GM12874 (cell line): ENCODE results near the gene CHERP.

ENCODE experiments used
- CTCF ChIP-seq: IDR thresholded peaks from 2 replicates; pipeline ENCODE4 v1.5.1; 2011; ENCODE audit warnings: low read depth, mild to moderate bottlenecking, control low read depth, low read length, moderate library complexity; ENCODE audit not compliant: insufficient read depth

The CHERP gene

DNA sequence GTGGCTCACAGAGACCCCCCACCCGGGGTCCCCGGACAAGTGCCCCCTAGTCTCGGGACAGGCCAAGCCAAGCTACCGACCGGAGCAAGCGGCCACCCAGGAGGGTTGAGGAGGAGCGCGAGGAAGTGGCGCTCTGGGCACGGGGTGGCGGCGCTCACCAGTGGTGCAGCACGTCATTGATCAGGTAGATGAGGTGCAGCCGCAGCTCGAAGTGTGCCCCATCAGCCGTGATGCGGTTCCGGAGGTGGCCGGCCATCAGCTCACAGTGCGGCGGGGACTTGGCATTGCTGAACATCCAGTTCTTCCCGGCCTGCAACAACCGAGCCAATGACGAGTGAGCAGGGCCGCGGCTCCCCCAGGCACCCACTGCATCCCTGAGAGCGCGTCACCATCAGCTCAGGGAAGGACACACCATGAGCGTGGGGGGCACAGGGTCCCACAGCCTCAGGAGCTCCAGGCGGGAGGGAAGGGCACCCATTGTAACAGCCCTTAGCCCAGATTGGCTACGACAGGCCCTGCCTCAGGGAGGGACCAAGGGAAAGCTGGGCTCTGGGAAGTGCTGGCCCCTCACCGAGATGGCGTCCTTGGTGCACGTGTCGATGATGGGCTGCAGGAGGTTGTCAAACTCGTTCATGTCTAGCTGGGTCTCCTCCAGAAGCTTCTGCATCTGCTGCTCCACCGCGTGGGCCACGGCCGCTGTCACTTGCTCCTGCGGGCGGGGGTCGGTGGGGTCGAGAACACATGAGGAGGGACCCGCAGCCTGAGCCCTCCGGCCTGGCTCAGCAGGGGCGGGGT, 9.6 kb downstream of the CHERP start:
- no peak for TF ChIP-seq CTCF

GRCh38 chr19:16531380-16531669, 10.9 kb downstream of the CHERP start:
- TF ChIP-seq CTCF = no peak

DNA sequence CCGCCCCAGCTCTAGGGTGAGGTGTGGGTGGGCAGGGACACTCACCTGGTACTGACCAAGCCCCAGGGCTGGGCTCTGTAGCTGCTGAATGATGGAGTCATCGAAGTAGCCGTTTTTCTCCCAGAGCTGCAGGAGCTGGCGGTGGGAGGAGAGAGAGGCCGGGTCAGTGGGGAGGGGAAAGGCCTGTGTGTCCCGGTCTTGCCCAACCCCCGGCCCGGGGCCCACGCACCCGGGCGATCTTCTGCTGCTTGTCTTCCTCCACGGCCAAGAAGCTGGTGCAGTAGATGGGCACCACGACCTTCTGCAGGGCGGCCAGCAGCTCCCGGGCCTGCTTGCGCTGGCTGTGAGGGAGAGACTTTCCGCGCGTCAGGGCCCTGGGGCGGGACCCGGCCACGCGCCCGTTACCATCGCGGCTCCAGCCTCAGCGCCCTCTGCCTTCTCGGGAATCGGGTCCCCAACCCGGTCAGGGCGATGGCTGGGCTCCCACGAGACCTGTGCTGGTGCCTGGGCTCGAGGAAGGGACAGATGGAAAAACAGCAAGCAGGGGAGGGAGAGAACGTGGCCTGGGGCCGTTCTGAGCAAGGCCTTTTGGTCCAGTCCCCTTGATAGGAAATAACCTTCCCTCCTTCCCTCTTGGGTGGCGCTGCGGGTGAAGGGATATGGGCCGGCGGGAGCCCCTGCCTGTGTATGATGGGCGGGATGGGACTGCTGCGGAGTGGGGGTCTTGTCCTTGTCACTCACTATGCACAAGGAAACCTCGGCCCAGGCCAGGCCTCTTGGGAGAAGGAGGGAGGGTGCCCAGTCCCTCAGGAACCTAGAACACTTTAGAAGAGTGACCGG, 11.5 kb downstream of the CHERP start:
- no peak for TF ChIP-seq CTCF

GRCh38 chr19:16529466-16530144, 12.6 kb downstream of the CHERP start:
- no peak for TF ChIP-seq CTCF

GRCh38 chr19:16527971-16528521, 14.2 kb downstream of the CHERP start:
- TF ChIP-seq CTCF = peak; percentile 61

DNA sequence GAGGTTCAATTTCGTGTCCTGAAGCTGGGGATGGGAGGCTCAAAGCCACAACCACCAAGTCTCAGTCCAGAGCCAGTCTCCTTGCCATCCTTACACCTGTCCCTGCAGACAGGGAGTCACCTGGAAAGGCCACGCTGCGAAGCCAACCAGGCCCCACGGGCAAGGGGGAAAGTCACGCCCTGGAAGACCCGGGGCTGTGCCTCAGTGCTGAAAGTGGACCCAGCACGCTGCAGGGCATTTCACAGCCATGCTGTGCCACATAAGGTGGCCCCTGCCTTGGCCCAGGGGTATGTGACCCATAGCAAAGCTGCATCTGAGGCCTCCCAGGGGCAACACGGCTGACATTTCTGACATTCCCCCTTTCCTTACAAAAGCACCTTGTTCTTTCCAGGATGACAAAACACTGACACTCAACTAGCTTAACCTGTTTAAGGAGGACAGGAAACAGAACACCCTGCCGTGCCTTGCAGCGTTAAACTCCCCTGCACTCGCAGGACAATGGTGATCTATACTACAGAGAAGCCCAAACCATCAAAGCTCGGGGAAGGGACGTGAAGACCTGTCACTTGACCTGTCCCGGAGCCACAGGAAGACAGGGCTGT, 14.8 kb downstream of the CHERP start:
- no peak for TF ChIP-seq CTCF
